Stimulated activated naive B cell treated with anti-CD40 and anti-IgM and Interleukin-4, amounts not matched to agents 10 μg/mL and 1 μg/mL and 100 μg/mL, for 72 hours (primary cell): ENCODE measurements around the gene KARS1.
A peak's percentile ranks its signal among the peaks of the same experiment; 100 is the strongest.

Experiments used
- ATAC-seq, 2 donors: fragments of 150-1000 bp; cut with Tn5 transposase; replicated peaks; 2 replicates each; pipeline ENCODE4 v1.10.0; 2021; ENCODE audit warnings: moderate library complexity in 1 of 2
- DNase-seq: peaks from one replicate; pipeline ENCODE4 v3.0.0; 2021
- H3K27ac Mint-ChIP-seq: one replicate; pipeline ENCODE4 v1.8.0; 2022; ENCODE audit warnings: mild to moderate bottlenecking, mixed read lengths
- H3K27me3 Mint-ChIP-seq, 2 donors: one replicate each; pipeline ENCODE4 v1.8.0; 2022; ENCODE audit warnings: mixed read lengths in 2 of 2
- H3K36me3 Mint-ChIP-seq, 2 donors: one replicate each; pipeline ENCODE4 v1.8.0; 2022; ENCODE audit warnings: mixed read lengths in 2 of 2, mild to moderate bottlenecking in 1 of 2
- H3K4me1 Mint-ChIP-seq, 2 donors: one replicate each; pipeline ENCODE4 v1.8.0; 2022; ENCODE audit warnings: mixed read lengths in 2 of 2, mild to moderate bottlenecking in 1 of 2
- H3K4me3 Mint-ChIP-seq, 2 donors: one replicate each; pipeline ENCODE4 v1.8.0; 2022; ENCODE audit warnings: mild to moderate bottlenecking in 2 of 2, mixed read lengths in 2 of 2, moderate library complexity in 1 of 2
- H3K9me3 Mint-ChIP-seq, 2 donors: one replicate each; pipeline ENCODE4 v1.8.0; 2022; ENCODE audit warnings: mixed read lengths in 2 of 2, mild to moderate bottlenecking in 1 of 2

Gene KARS1

DNA sequence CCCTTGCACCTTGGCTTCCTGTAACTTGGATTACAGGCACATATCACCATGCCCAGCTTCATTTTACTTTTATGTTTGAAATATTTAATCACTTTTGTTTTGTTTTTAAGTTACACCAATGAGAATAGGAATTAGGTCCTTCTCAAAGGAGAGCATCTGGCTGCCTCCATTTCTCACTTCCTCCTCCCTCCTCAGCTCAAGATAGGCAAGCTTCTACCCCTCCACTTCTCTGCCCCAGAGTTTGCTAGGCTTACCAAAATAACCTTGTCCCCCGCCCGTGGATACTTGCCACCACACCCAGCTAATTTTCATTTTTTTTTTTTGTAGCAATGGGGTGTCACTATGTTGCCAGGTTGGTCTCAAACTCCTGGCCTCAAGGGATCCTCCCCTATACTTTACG, 63.4 kb downstream of the KARS1 start:
- ATAC-seq, result peak; percentile 87 to 90
- no peak for DNase-seq
- peaks cover 22 to 31% of the 10 kb centered on the region in 2 donors for H3K36me3 Mint-ChIP-seq
- no peaks in the 10 kb centered on the region for H3K27me3 Mint-ChIP-seq
- H3K27ac Mint-ChIP-seq, result peak overlapping the region; percentile 5
- no peaks in the 10 kb centered on the region for H3K9me3 Mint-ChIP-seq
- peak overlapping the region in 1 of 2 donors; percentile 1 for H3K4me3 Mint-ChIP-seq
- H3K4me1 Mint-ChIP-seq, result peaks cover 21 to 38% of the 10 kb centered on the region in 2 donors

GRCh38 chr16:75579281-75579834, 68.1 kb downstream of the KARS1 start:
- ATAC-seq, result peak; percentile 15 to 45
- H3K9me3 Mint-ChIP-seq, result no peaks in the 10 kb centered on the region
- H3K27ac Mint-ChIP-seq, result no peak overlapping the region
- no peak for DNase-seq
- H3K36me3 Mint-ChIP-seq, result peaks cover 26 to 29% of the 10 kb centered on the region in 2 donors
- H3K4me1 Mint-ChIP-seq, result peaks cover 16 to 48% of the 10 kb centered on the region in 2 donors
- H3K4me3 Mint-ChIP-seq, result no peak overlapping the region
- H3K27me3 Mint-ChIP-seq, result no peaks in the 10 kb centered on the region

- ATAC-seq (no peak), DNase-seq (no peak)
- peaks cover 17 to 47% of the 10 kb centered on the region in 2 donors for H3K4me1 Mint-ChIP-seq
- H3K4me3 Mint-ChIP-seq, result no peak overlapping the region
- no peak overlapping the region for H3K27ac Mint-ChIP-seq
- peaks cover 30 to 32% of the 10 kb centered on the region in 2 donors for H3K36me3 Mint-ChIP-seq
- H3K27me3 Mint-ChIP-seq, result no peaks in the 10 kb centered on the region
- no peaks in the 10 kb centered on the region for H3K9me3 Mint-ChIP-seq
Observed at GRCh38 chr16:75578725-75579124, 68.7 kb downstream of the KARS1 start.

- Mint-ChIP-seq H3K27me3 (no peaks in the 10 kb centered on the region), H3K4me1 (peaks cover 20 to 52% of the 10 kb centered on the region in 2 donors), H3K27ac (no peak overlapping the region), H3K36me3 (peaks cover 35 to 36% of the 10 kb centered on the region in 2 donors), H3K4me3 (no peak overlapping the region), H3K9me3 (no peaks in the 10 kb centered on the region)
- DNase-seq, result no peak
- ATAC-seq, result no peak
Observed at GRCh38 chr16:75578212-75578611, 69.3 kb downstream of the KARS1 start.
